Endothelial cell of umbilical vein (primary cell): ENCODE data around the gene RUNX2. TPM values are rescaled to one million over a fixed set of nuclear protein-coding genes. Genes with fewer than 3 reads are reported as not detected.
A peak's percentile ranks its signal among the peaks of the same experiment; 100 is the strongest.

ENCODE experiments used
- BruUV-seq: library from RNA; stranded (reverse); fragments of 400-500 nt; replicated peaks from 2 replicates; lab custom pipeline; 2021; lab: Mats Ljungman, UMichigan
- CTCF ChIA-PET: fragments of 300-600, 350-600 bp; sonication (Branson Sonifier 250); formaldehyde crosslinking; loops from one replicate; lab custom pipeline; 2021; ENCODE audit warnings: antibody characterized with exemption, inconsistent platforms; lab: Charles Lee
- POLR2A ChIA-PET: fragments of 300-600, 350-600 bp; sonication (Branson Sonifier 250); formaldehyde crosslinking; loops from one replicate; lab custom pipeline; 2021; ENCODE audit warnings: antibody characterized with exemption, inconsistent platforms; lab: Charles Lee
- DNase-seq: peaks from one replicate; pipeline ENCODE4 v3.0.0-alpha.2; 2011; ENCODE audit warnings: low read depth, low spot score
- FAIRE-seq: peaks from 2 replicates; lab custom pipeline; 2011; peaks lifted over from hg19 to GRCh38; lab: Jason Lieb, UNC
- H2AFZ ChIP-seq: 2 replicates; pipeline ENCODE4 v1.6.0; 2012; ENCODE audit warnings: low read depth, low read length, control low read depth, inconsistent platforms
- H3K27ac ChIP-seq: 2 replicates; pipeline ENCODE4 v1.5.1; 2011; ENCODE audit warnings: low read depth, mild to moderate bottlenecking, control low read depth, low read length, moderate library complexity; ENCODE audit not compliant: insufficient read depth
- H3K27me3 ChIP-seq, 2 experiments: 2 replicates each; pipeline versions ENCODE4 v1.6.0 to v1.6.1; 2011; ENCODE audit warnings: low read length in 2 of 2, mixed read lengths in 1 of 2; ENCODE audit not compliant: control insufficient read depth in 2 of 2, insufficient read depth in 2 of 2
- H3K36me3 ChIP-seq, 2 experiments: 2 replicates in 1 of 2; 3 replicates in 1 of 2; pipeline ENCODE4 v1.5.1; 2011; ENCODE audit warnings: low read length in 2 of 2, mild to moderate bottlenecking in 1 of 2, moderate library complexity in 1 of 2; ENCODE audit not compliant: control insufficient read depth in 2 of 2, insufficient read depth in 2 of 2; ENCODE audit errors: extremely low read depth in 1 of 2
- H3K4me1 ChIP-seq: 3 replicates; pipeline ENCODE4 v1.5.1; 2011; ENCODE audit warnings: mild to moderate bottlenecking, low read length; ENCODE audit not compliant: control insufficient read depth, insufficient read depth; ENCODE audit errors: extremely low read depth
- H3K4me2 ChIP-seq: 2 replicates; pipeline ENCODE4 v1.6.1; 2011; ENCODE audit warnings: low read length, control low read depth, mixed read lengths; ENCODE audit not compliant: insufficient read depth
- H3K4me3 ChIP-seq, 3 experiments: fragments of 200-600 bp in 1 of 3; sonication (generic), shearing (Covaris generic) in 1 of 3; replicated peaks in 1 of 3; 2 replicates each; pipeline ENCODE4 v1.5.1; 2011 to 2016; ENCODE audit warnings: control low read depth in 3 of 3, low read length in 3 of 3, mild to moderate bottlenecking in 2 of 3, inconsistent platforms in 1 of 3, low read depth in 1 of 3, moderate library complexity in 1 of 3; ENCODE audit not compliant: insufficient read depth in 1 of 3
- H3K79me2 ChIP-seq: 2 replicates; pipeline ENCODE4 v1.6.0; 2012; ENCODE audit warnings: low read length, inconsistent platforms; ENCODE audit not compliant: control insufficient read depth, insufficient read depth
- H3K9ac ChIP-seq: replicated peaks from 2 replicates; pipeline ENCODE3; 2011; ENCODE audit warnings: low read length, control low read depth; ENCODE audit not compliant: insufficient read depth; ENCODE audit errors: extremely low read depth
- H3K9me1 ChIP-seq: replicated peaks from 3 replicates; pipeline ENCODE4 v1.6.0; 2011; ENCODE audit warnings: mild to moderate bottlenecking, low read length; ENCODE audit not compliant: control insufficient read depth, insufficient read depth; ENCODE audit errors: extremely low read depth
- H3K9me3 ChIP-seq: replicated peaks from 2 replicates; pipeline ENCODE4 v1.5.1; 2012; ENCODE audit warnings: low read length, inconsistent platforms; ENCODE audit not compliant: control insufficient read depth, insufficient read depth
- H4K20me1 ChIP-seq: replicated peaks from 2 replicates; pipeline ENCODE3; 2011; ENCODE audit warnings: mild to moderate bottlenecking, low read length; ENCODE audit not compliant: control insufficient read depth, insufficient read depth; ENCODE audit errors: extremely low read depth
- EZH2 ChIP-seq: IDR thresholded peaks from 2 replicates; pipeline ENCODE4 v1.6.1; 2012; ENCODE audit warnings: borderline replicate concordance, low read depth, mild to moderate bottlenecking, moderate library complexity, low read length, inconsistent platforms; ENCODE audit not compliant: severe bottlenecking
- FOS ChIP-seq: IDR thresholded peaks from 2 replicates; pipeline ENCODE4 v1.6.1; 2011; ENCODE audit warnings: mild to moderate bottlenecking, low read length, moderate library complexity, borderline replicate concordance; ENCODE audit not compliant: insufficient read depth
- GATA2 ChIP-seq: IDR thresholded peaks from 2 replicates; pipeline ENCODE4 v1.7.0; 2011; ENCODE audit warnings: low read depth, mild to moderate bottlenecking, moderate library complexity, mixed read lengths, low read length; ENCODE audit not compliant: insufficient read length, insufficient read depth
- JUN ChIP-seq: IDR thresholded peaks from 2 replicates; pipeline ENCODE4 v1.6.1; 2011; ENCODE audit warnings: borderline replicate concordance, low read depth; ENCODE audit not compliant: insufficient read length, insufficient read depth
- MYC ChIP-seq: IDR thresholded peaks from one replicate; pipeline ENCODE4 v1.6.1; 2011; ENCODE audit warnings: mild to moderate bottlenecking, low read depth, low read length
- POLR2A ChIP-seq: IDR thresholded peaks from 2 replicates; pipeline ENCODE4 v1.6.1; 2012; ENCODE audit warnings: low read depth, mild to moderate bottlenecking, control low read depth, low read length
- POLR2AphosphoS5 ChIP-seq: IDR thresholded peaks from 2 replicates; pipeline ENCODE4 v1.6.1; 2012; ENCODE audit warnings: low read depth, mild to moderate bottlenecking, control low read depth, low read length, moderate library complexity; ENCODE audit not compliant: insufficient read depth
- dilution Hi-C: fragments of 300-500 bp; cut with MboI; formaldehyde crosslinking; loops from one replicate; pipeline ENCODE4 v1.15.0; 2019; ENCODE audit warnings: low sequenced_read_pairs; ENCODE audit not compliant: extremely low pct_ligation_motif_present
- intact Hi-C: fragments of 100-400 bp; cut with micrococcal nuclease; formaldehyde crosslinking; loops from one replicate; pipeline ENCODE4 v1.10.0; 2022
- polyA plus RNA-seq, 4 experiments: library from polyadenylated mRNA; depleted of rRNA in 3 of 4; stranded (reverse) in 3 of 4; unstranded in 1 of 4; fragments of >200 nt; gene quantifications; 2 replicates each; pipeline versions ENCODE4 v1.2.1 to v1.2.3, GENCODE V29; 2011 to 2012; ENCODE audit warnings: missing spikeins in 1 of 4
- total RNA-seq: library from RNA; stranded (reverse); gene quantifications from 2 replicates; pipeline ENCODE4 v1.2.3, GENCODE V29; 2021
- TF ChIP-seq, protein P1 (sequence below), 2 donors: IDR thresholded peaks; 1 replicate in 1 of 2; 2 replicates in 1 of 2; pipeline ENCODE4 v1.5.1; 2011; ENCODE audit warnings: low read length in 2 of 2, mild to moderate bottlenecking in 2 of 2, moderate library complexity in 2 of 2, control low read depth in 1 of 2, inconsistent platforms in 1 of 2, low read depth in 1 of 2; ENCODE audit not compliant: insufficient read depth in 1 of 2; ENCODE audit errors: extremely low read depth in 1 of 2
- TF ChIP-seq, protein P2 (sequence below): IDR thresholded peaks from 2 replicates; pipeline ENCODE4 v1.6.1; 2011; ENCODE audit not compliant: insufficient read depth, insufficient read length

RUNX2 gene
- total and polyA plus RNA-seq, 2 donors (not counting 3 experiments of a cell fraction or from before 2014, with no cell fraction given) = 0.06 TPM; not detected in 1

DNA sequence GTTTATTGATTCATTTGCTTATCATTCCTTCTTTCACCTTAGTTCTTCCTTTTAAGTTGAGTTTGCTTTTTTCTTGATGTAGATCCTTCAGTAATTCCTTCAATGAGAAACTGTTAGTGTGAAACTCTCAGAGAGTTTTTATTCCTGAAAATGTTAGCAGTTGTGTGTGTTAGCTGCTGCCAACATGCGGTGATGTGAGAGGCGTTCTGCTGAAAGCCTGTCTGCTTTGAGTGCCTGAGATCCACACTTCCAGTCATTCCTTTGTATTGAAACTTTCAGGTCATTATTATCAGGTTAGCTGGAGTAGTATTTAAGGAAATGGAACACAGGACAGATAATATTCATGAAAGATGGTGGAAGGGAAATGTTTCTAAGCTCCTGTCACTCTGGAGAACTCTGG lies 119.6 kb downstream of the RUNX2 start:
- TF ChIP-seq FOS = no peak
- no peak for TF ChIP-seq POLR2A
- TF ChIP-seq, protein P1, sequence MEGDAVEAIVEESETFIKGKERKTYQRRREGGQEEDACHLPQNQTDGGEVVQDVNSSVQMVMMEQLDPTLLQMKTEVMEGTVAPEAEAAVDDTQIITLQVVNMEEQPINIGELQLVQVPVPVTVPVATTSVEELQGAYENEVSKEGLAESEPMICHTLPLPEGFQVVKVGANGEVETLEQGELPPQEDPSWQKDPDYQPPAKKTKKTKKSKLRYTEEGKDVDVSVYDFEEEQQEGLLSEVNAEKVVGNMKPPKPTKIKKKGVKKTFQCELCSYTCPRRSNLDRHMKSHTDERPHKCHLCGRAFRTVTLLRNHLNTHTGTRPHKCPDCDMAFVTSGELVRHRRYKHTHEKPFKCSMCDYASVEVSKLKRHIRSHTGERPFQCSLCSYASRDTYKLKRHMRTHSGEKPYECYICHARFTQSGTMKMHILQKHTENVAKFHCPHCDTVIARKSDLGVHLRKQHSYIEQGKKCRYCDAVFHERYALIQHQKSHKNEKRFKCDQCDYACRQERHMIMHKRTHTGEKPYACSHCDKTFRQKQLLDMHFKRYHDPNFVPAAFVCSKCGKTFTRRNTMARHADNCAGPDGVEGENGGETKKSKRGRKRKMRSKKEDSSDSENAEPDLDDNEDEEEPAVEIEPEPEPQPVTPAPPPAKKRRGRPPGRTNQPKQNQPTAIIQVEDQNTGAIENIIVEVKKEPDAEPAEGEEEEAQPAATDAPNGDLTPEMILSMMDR (IDR thresholded peaks at IDR 0.05; ENCODE audit: extremely low read depth in 1 of 2, insufficient read depth in 1 of 2, low read depth in 1 of 2, low read length in 2 of 2) = no peak
- TF ChIP-seq POLR2AphosphoS5 = no peak
- TF ChIP-seq JUN = no peak
- TF ChIP-seq, protein P2, sequence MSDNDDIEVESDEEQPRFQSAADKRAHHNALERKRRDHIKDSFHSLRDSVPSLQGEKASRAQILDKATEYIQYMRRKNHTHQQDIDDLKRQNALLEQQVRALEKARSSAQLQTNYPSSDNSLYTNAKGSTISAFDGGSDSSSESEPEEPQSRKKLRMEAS = no peak
- TF ChIP-seq EZH2 = no peak
- TF ChIP-seq GATA2 = no peak
- no peak for TF ChIP-seq MYC
- peaks cover 33% of the 10 kb centered on the region for H3K4me1 ChIP-seq
- intact Hi-C loops = no loop called here
- BruUV-seq = no TSS peak
- POLR2A ChIA-PET = no interaction called here
- no peak overlapping the region for H3K9ac ChIP-seq
- no peak overlapping the region for H2AFZ ChIP-seq
- no peaks in the 10 kb centered on the region for H3K9me3 ChIP-seq
- no peaks in the 10 kb centered on the region for H3K36me3 ChIP-seq
- H3K27me3 ChIP-seq = no peaks in the 10 kb centered on the region
- CTCF ChIA-PET = interaction anchor here (1.2 kb wide), 1 partner anchor 31 kb away, joined by 3 read pairs; no protein-coding TSS in a partner anchor
- H3K4me3 ChIP-seq = no peak overlapping the region
- H3K27ac ChIP-seq = no peak overlapping the region
- peak; percentile 43 for DNase-seq
- H3K79me2 ChIP-seq = no peaks in the 10 kb centered on the region
- H3K9me1 ChIP-seq = no peaks in the 10 kb centered on the region
- peak overlapping the region; percentile 26 for H3K4me2 ChIP-seq
- dilution Hi-C loops = no loop called here
- no peak for FAIRE-seq
- H4K20me1 ChIP-seq = no peaks in the 10 kb centered on the region
